HT-29 (cell line): Measurements from ENCODE around the gene UBN2. TPM values are rescaled to one million over a fixed set of nuclear protein-coding genes. Genes with fewer than 3 reads are reported as not detected.

Experiments
- DNase-seq: peaks from one replicate; pipeline ENCODE4 v3.0.0-alpha.2; 2015; ENCODE audit warnings: low spot score
- small RNA-seq: library from RNA; depleted of rRNA; stranded (forward); fragments of <200 nt; gene quantifications from one replicate; pipeline ENCODE3, GENCODE V24; 2014
- total RNA-seq: library from RNA; depleted of rRNA; stranded (reverse); fragments of >200 nt; shearing (Covaris generic); gene quantifications from 2 replicates; pipeline ENCODE4 v1.2.3, GENCODE V29; 2014; rRNA removed

Gene UBN2
- total RNA-seq, 1 experiment from 2014 or later: 4.6 TPM

DNA sequence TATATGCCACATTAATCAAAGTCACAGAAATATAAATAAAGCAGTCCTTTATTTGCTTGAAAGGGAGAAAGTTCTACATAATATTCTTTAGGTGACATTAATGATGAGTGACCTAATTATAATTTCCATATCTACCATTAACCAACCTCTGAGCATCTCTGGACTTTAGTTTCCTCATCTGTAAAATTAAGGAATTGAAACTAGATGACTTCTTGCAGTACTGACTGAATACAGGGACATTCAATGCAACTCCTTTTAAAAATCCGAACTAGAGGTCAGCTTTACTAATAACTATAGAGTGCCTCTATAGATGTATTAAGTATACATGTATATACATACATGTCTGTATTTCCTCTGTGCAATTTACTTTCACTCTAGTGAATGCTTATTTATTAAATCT, 114.0 kb downstream of the UBN2 start:
- DNase-seq: no peak

DNA sequence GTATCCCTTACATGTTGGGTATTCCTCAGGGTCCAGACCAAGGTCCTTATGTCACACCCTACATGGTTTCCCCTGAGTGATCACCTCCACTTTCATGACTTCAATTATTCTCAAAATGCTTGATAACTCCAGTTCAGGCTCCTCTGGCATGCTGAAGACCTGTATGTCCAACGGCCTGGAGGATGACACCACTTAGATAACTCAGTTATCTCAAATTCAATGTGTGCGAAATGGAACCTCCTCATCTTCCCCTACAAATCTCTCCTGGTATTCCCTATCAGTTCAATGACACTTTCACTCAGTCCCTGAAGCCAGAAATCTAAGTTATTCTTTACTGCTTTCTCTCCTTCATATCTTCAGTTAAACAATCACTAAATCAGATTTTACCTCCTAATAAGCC, 120.0 kb downstream of the UBN2 start:
- DNase-seq: no peak

- no peak for DNase-seq
These were observed 123.7 kb downstream of the UBN2 start for GRCh38 chr7:139354729-139355128.

DNA sequence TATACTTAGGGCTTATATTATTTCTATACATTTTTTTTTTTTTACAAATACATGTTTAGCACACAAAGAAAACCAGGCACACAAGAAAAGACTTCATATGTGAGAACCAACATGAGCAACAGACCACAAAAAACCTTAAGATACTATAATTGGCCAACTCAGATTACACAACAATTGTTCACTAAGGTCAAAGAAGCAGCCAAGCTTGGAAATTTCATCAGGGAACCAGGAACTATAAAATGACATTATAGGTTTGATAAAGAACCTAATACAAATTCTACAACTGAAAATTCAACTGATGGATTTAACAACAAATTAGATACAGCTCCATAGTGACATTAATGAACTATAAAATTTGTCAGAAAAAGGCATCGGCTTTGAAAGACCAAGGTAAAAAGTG, 124.3 kb downstream of the UBN2 start:
- DNase-seq: no peak

Small RNA genes within 50 kb of the gene (small RNA-seq; reads per million reads assigned to genes)
- gene AC009220.1 (not detected), gene RNU6-206P (not detected)

Other genes with a start within 250 kb of the UBN2 start
- gene KIAA1549, start 249.8 kb upstream of the UBN2 start, total RNA-seq: 0.26 and 0.38 TPM in 2 replicates
- gene ZC3HAV1L, start 195.2 kb upstream of the UBN2 start, total RNA-seq: 11.6 and 13.1 TPM in 2 replicates
- 35.9 and 38.2 TPM in 2 replicates for gene ZC3HAV1, start 121.5 kb upstream of the UBN2 start, total RNA-seq
- 16.5 and 19.4 TPM in 2 replicates for gene FMC1, start 110.1 kb downstream of the UBN2 start, total RNA-seq
- gene LUC7L2, start 128.7 kb downstream of the UBN2 start, total RNA-seq: 178 and 201 TPM in 2 replicates